MM.1S (cell line): Measurements from ENCODE around the gene SPECC1.

ENCODE experiments used
- CTCF ChIP-seq: fragments of 300-600 bp; sonication (generic); IDR thresholded peaks from 2 replicates; pipeline ENCODE4 v1.5.1; 2016; ENCODE audit warnings: antibody characterized with exemption, low read length, mixed read lengths
- EZH2 ChIP-seq: fragments of 300-600 bp; sonication (generic); optimal IDR thresholded peaks from 2 replicates; pipeline ENCODE3; 2017; ENCODE audit warnings: low read depth, mild to moderate bottlenecking, antibody characterized with exemption, low read length, mixed read lengths

DNA sequence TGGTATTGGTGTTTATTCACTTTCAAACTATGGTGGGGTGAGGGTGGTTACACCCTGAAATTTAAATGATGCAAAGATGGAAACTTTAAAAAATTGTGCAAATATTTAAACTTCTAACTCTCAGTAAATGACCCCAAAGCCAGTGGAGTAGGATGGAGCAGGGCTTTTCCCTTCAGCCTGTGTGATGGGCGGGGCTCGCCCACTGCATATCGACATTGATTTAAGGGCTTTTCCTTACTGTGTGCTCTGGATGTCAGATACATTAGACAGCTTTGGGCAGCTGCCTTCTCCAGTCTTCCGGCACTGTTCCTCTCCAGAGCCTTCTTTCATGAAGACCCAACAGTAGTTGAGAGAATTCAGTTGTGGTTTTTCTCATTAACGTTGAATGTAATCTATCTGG is 99.9 kb downstream of the SPECC1 start:
- no peak for TF ChIP-seq CTCF
- TF ChIP-seq EZH2: no peak
